GM23338 (cell line): ENCODE measurements around the gene BMP5.

Experiments used
- CREB1 ChIP-seq: fragments of 250-450 bp; sonication (Bioruptor Pico); IDR thresholded peaks from 2 replicates; pipeline ENCODE4 v1.5.0; 2020; ENCODE audit warnings: low read depth, mild to moderate bottlenecking, moderate library complexity
- CTCF ChIP-seq, 2 experiments: fragments of 200-600 bp in 1 of 2; sonication (generic) in 1 of 2; conservative IDR thresholded peaks; 2 replicates each; pipeline versions ENCODE4 v1.5.1 to v1.6.1; 2016 to 2017; ENCODE audit warnings: antibody characterized with exemption in 2 of 2, low read depth in 2 of 2, mild to moderate bottlenecking in 2 of 2, moderate library complexity in 1 of 2
- ETS1 ChIP-seq: IDR thresholded peaks from 2 replicates; pipeline ENCODE4 v1.6.1; 2016; ENCODE audit warnings: antibody characterized with exemption
- EZH2 ChIP-seq: fragments of 200-600 bp; sonication (generic); IDR thresholded peaks from one replicate; pipeline ENCODE4 v1.8.0; 2017; ENCODE audit warnings: antibody characterized with exemption, mild to moderate bottlenecking, low read depth; ENCODE audit not compliant: unreplicated experiment
- EZH2phosphoT487 ChIP-seq: fragments of 200-600 bp; sonication (generic); IDR thresholded peaks from one replicate; pipeline ENCODE4 v1.8.1; 2018; ENCODE audit warnings: antibody characterized with exemption; ENCODE audit not compliant: unreplicated experiment
- JUNB ChIP-seq: IDR thresholded peaks from one replicate; pipeline ENCODE4 v1.6.1; 2016; ENCODE audit warnings: antibody characterized with exemption; ENCODE audit not compliant: unreplicated experiment
- NANOG ChIP-seq: IDR thresholded peaks from 2 replicates; pipeline ENCODE4 v1.6.1; 2016; ENCODE audit warnings: antibody characterized with exemption, borderline replicate concordance
- POLR2AphosphoS5 ChIP-seq: IDR thresholded peaks from 2 replicates; pipeline ENCODE4 v1.6.1; 2016; ENCODE audit warnings: antibody characterized with exemption, low read depth
- REST ChIP-seq: IDR thresholded peaks from one replicate; pipeline ENCODE4 v1.6.1; 2018; ENCODE audit warnings: antibody characterized with exemption; ENCODE audit not compliant: unreplicated experiment
- ZNF331 ChIP-seq: fragments of 250-450 bp; sonication (Bioruptor Pico); IDR thresholded peaks from 2 replicates; pipeline ENCODE4 v1.5.0; 2020; ENCODE audit warnings: low read depth, mild to moderate bottlenecking, moderate library complexity

GRCh38 chr6:55820696-55821095, 54.7 kb downstream of the BMP5 start:
- TF ChIP-seq CTCF (conservative IDR thresholded peaks at IDR 0.05; ENCODE audit: low read depth in 2 of 2), result no peak
- TF ChIP-seq REST, result no peak
- TF ChIP-seq EZH2, result no peak
- no peak for TF ChIP-seq ETS1
- no peak for TF ChIP-seq EZH2phosphoT487
- TF ChIP-seq POLR2AphosphoS5, result no peak
- TF ChIP-seq JUNB, result no peak
- no peak for TF ChIP-seq CREB1 (CRISPR knock-in tag)
- no peak for TF ChIP-seq NANOG
- TF ChIP-seq ZNF331 (CRISPR knock-in tag), result no peak
